ENCODE measurements around the gene PHLPP2. TPM values are rescaled to one million over a fixed set of nuclear protein-coding genes. Genes with fewer than 3 reads are reported as not detected.

PHLPP2 gene
- total and polyA plus RNA-seq, 10 of the 15 experiments (the other 5 are each of a cell fraction or from before 2014, with no cell fraction given), result 1.0 to 13.2 (median 7.0) TPM

DNA sequence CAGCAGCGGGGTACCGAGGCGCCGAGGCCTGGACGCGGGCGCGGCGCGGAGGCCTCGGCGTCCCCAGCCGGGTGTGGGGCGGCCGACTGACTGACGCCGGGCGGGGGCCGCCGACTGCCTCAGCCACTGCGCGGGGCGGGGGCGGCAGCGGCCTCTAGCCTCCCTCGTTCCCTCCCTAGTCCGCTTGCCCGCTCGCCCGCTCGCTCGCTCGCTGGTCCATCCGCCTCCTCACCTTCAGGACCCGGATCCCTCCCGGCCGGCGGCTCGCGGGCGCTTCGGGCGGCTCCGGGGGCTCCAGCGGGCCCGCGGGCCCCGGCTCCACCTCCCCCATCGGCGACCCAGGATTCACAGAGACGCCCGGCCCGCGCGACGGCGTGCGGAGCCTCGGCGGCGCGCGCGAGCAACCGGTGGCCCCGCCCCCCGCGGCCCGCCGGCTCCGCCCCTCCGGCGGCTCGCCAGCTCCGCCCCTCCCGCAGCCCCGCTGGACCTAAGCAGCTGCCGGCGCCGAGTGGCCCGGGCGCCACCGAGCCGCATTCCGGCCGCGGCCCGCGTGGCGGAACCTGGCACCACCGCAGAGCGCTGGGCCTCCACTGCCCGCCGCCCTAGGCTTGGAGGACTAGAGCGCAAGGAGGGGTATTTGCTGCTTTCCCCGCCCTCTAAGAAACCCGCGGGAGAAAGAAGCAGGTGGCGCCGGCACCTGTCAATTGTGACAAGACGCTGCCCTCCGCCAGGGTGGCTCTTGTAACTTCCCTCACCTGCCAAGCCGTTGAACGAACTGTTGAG, 773 bp downstream of the PHLPP2 start:
- SMC1A ChIA-PET (ENCODE audit: uncharacterized antibody, unreplicated experiment), result no interaction called here
- no peak for DNase-seq (ENCODE audit: low read depth, low spot score)
- FAIRE-seq, result no peak
- WGBS (ENCODE audit: insufficient coverage, insufficient replicate concordance, low lambda C conversion rate, missing lambda C conversion rate), result under 1% methylated on average over 56 of the region's 104 CpGs
- H3K27ac ChIP-seq (ENCODE audit: control insufficient read depth, insufficient read depth), result peak overlapping the region; percentile 58
- POLR2A ChIA-PET, result interaction anchor here (0.6 kb wide), 1 partner anchor 841 kb away, joined by 3 read pairs; no protein-coding TSS in a partner anchor
- peaks cover 14% of the 10 kb centered on the region for H3K4me1 ChIP-seq (ENCODE audit: control insufficient read depth, insufficient read depth, low read length)
- peak overlapping the region; percentile 85 for H3K4me2 ChIP-seq (ENCODE audit: control insufficient read depth, insufficient read depth)
- H3K36me3 ChIP-seq (ENCODE audit: control insufficient read depth in 2 of 2, insufficient read depth in 2 of 2, low read length in 1 of 2), result no peaks in the 10 kb centered on the region
- H3K9ac ChIP-seq (ENCODE audit: control insufficient read depth, insufficient read depth, low read length), result peak overlapping the region; percentile 67
- no peaks in the 10 kb centered on the region for H3K27me3 ChIP-seq (replicated peaks in 1 of 2; ENCODE audit: control insufficient read depth in 2 of 2, insufficient read depth in 2 of 2, low read length in 1 of 2)
- in situ Hi-C loops (cut with MboI), result no loop called here
- peak overlapping the region; percentile 81 for H3K4me3 ChIP-seq
- peak; percentile 83 for ATAC-seq
- RAD21 ChIA-PET (ENCODE audit: unreplicated experiment), result interaction anchor here (0.6 to 1.5 kb wide), 5 partner anchors 115 to 161 kb away, joined by 3 to 5 read pairs (median 3); partner anchors contain the start of gene ZNF821
- intact Hi-C loops (cut with micrococcal nuclease; ENCODE audit: unreplicated experiment), result loop anchor here (1.0 kb wide), 1 partner anchor 160 kb away; no protein-coding TSS in a partner anchor
- CTCF ChIA-PET, result interaction anchor here (0.6 kb wide), 1 partner anchor 405 kb away, joined by 3 read pairs; no protein-coding TSS in a partner anchor
- H3K79me2 ChIP-seq (ENCODE audit: control insufficient read depth, insufficient read depth, low read length), result peaks cover 5% of the 10 kb centered on the region
- H2AFZ ChIP-seq (ENCODE audit: control insufficient read depth, low read depth, low read length), result peak overlapping the region; percentile 90
- H4K20me1 ChIP-seq (ENCODE audit: control insufficient read depth, insufficient read depth), result no peaks in the 10 kb centered on the region
- no peaks in the 10 kb centered on the region for H3K9me3 ChIP-seq (replicated peaks; ENCODE audit: control insufficient read depth, insufficient read depth, low read length)
- BruUV-seq (replicated peaks), result no TSS peak
- TF ChIP-seq MXI1 (IDR thresholded peaks at IDR 0.05; ENCODE audit: low read depth, low read length), result peak; percentile 73; the same call in 1 of the 2 replicates
- TF ChIP-seq SIN3A (IDR thresholded peaks at IDR 0.05; ENCODE audit: low read depth, low read length), result peak; percentile 65; the same call in 1 of the 2 replicates
- TF ChIP-seq, protein P1, sequence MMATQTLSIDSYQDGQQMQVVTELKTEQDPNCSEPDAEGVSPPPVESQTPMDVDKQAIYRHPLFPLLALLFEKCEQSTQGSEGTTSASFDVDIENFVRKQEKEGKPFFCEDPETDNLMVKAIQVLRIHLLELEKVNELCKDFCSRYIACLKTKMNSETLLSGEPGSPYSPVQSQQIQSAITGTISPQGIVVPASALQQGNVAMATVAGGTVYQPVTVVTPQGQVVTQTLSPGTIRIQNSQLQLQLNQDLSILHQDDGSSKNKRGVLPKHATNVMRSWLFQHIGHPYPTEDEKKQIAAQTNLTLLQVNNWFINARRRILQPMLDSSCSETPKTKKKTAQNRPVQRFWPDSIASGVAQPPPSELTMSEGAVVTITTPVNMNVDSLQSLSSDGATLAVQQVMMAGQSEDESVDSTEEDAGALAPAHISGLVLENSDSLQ (IDR thresholded peaks at IDR 0.05), result peak; percentile 55; the same call in 1 of the 2 replicates
- TF ChIP-seq, protein P2, sequence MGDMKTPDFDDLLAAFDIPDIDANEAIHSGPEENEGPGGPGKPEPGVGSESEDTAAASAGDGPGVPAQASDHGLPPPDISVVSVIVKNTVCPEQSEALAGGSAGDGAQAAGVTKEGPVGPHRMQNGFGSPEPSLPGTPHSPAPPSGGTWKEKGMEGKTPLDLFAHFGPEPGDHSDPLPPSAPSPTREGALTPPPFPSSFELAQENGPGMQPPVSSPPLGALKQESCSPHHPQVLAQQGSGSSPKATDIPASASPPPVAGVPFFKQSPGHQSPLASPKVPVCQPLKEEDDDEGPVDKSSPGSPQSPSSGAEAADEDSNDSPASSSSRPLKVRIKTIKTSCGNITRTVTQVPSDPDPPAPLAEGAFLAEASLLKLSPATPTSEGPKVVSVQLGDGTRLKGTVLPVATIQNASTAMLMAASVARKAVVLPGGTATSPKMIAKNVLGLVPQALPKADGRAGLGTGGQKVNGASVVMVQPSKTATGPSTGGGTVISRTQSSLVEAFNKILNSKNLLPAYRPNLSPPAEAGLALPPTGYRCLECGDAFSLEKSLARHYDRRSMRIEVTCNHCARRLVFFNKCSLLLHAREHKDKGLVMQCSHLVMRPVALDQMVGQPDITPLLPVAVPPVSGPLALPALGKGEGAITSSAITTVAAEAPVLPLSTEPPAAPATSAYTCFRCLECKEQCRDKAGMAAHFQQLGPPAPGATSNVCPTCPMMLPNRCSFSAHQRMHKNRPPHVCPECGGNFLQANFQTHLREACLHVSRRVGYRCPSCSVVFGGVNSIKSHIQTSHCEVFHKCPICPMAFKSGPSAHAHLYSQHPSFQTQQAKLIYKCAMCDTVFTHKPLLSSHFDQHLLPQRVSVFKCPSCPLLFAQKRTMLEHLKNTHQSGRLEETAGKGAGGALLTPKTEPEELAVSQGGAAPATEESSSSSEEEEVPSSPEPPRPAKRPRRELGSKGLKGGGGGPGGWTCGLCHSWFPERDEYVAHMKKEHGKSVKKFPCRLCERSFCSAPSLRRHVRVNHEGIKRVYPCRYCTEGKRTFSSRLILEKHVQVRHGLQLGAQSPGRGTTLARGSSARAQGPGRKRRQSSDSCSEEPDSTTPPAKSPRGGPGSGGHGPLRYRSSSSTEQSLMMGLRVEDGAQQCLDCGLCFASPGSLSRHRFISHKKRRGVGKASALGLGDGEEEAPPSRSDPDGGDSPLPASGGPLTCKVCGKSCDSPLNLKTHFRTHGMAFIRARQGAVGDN (IDR thresholded peaks at IDR 0.05), result peak; percentile 20; the same call in 1 of the 2 replicates
- no peak for TF ChIP-seq RAD51 (IDR thresholded peaks at IDR 0.05)
- TF ChIP-seq EGR1 (IDR thresholded peaks at IDR 0.05; ENCODE audit: borderline replicate concordance in 1 of 2, low read depth in 2 of 2, low read length in 2 of 2), result peak in 1 of 2 experiments; percentile 89; a peak in 2 of 3 replicates
- TF ChIP-seq, protein P3, sequence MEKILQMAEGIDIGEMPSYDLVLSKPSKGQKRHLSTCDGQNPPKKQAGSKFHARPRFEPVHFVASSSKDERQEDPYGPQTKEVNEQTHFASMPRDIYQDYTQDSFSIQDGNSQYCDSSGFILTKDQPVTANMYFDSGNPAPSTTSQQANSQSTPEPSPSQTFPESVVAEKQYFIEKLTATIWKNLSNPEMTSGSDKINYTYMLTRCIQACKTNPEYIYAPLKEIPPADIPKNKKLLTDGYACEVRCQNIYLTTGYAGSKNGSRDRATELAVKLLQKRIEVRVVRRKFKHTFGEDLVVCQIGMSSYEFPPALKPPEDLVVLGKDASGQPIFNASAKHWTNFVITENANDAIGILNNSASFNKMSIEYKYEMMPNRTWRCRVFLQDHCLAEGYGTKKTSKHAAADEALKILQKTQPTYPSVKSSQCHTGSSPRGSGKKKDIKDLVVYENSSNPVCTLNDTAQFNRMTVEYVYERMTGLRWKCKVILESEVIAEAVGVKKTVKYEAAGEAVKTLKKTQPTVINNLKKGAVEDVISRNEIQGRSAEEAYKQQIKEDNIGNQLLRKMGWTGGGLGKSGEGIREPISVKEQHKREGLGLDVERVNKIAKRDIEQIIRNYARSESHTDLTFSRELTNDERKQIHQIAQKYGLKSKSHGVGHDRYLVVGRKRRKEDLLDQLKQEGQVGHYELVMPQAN (conservative IDR thresholded peaks at IDR 0.05), result peak; percentile 50
- 0 out of 2 replicates have a peak, but pooled peaks have one; percentile 51 for TF ChIP-seq SMARCA5 (IDR thresholded peaks at IDR 0.05)
- no peak for TF ChIP-seq JUNB (IDR thresholded peaks at IDR 0.05)
- TF ChIP-seq ZNF274 (IDR thresholded peaks at IDR 0.05; ENCODE audit: insufficient read depth, insufficient read length), result no peak
- TF ChIP-seq DPF2 (IDR thresholded peaks at IDR 0.05), result peak; percentile 75; the same call in 1 of the 2 replicates

All from GM12878 (cell line).